K562 (cell line): ENCODE measurements around the gene PPWD1. TPM values are rescaled to one million over a fixed set of nuclear protein-coding genes. Genes with fewer than 3 reads are reported as not detected.

Experiments
- ATAC-seq: fragments of 200-7000 bp; cut with Tn5 transposase; 3 replicates; pipeline ENCODE4 v1.9.1; 2020; ENCODE audit warnings: moderate library complexity
- BruUV-seq: library from RNA; stranded (reverse); fragments of 400-500 nt; replicated peaks from 2 replicates; lab custom pipeline; 2021; lab: Mats Ljungman, UMichigan
- CTCF ChIA-PET: fragments of 300-600 bp; formaldehyde crosslinking; extraction: SDS; loops from one replicate; lab custom pipeline; 2021; ENCODE audit warnings: low intra/inter-chr PET ratio; lab: Yijun Ruan, JAX
- POLR2A ChIA-PET: fragments of 300-600, 350-650 bp; sonication (Branson Sonifier 250); formaldehyde crosslinking; extraction: SDS; loops from one replicate; lab custom pipeline; 2021; ENCODE audit warnings: antibody characterized with exemption, inconsistent platforms; lab: Yijun Ruan, JAX
- DNase-seq, 4 experiments: peaks; one replicate each; pipeline versions ENCODE4 v3.0.0 to v3.0.0-alpha.2; 2011 to 2018; ENCODE audit warnings: low spot score in 3 of 4, mixed read lengths in 3 of 4; ENCODE audit errors: extremely low read depth in 1 of 4
- FAIRE-seq: peaks from 2 replicates; lab custom pipeline; 2011; peaks lifted over from hg19 to GRCh38; lab: Jason Lieb, UNC
- H2AFZ ChIP-seq: 2 replicates; pipeline ENCODE4 v1.6.0; 2011; ENCODE audit warnings: low read depth, low read length, control low read depth, inconsistent platforms
- H3K27ac ChIP-seq: fragments of 200-600 bp; 3 replicates; pipeline ENCODE4 v1.8.0; 2011; ENCODE audit warnings: low read depth, mild to moderate bottlenecking, control low read depth, inconsistent platforms, low read length, moderate library complexity, mixed read lengths; ENCODE audit errors: extremely low read depth
- H3K27me3 ChIP-seq, 2 experiments: fragments of 300-600 bp in 1 of 2; 2 replicates in 1 of 2; 3 replicates in 1 of 2; pipeline versions ENCODE4 v1.6.0 to v1.8.0; 2011; ENCODE audit warnings: inconsistent platforms in 2 of 2, low read length in 2 of 2, mild to moderate bottlenecking in 1 of 2, mixed read lengths in 1 of 2, moderate library complexity in 1 of 2; ENCODE audit not compliant: control insufficient read depth in 2 of 2, insufficient read depth in 2 of 2
- H3K36me3 ChIP-seq: fragments of 300-600 bp; 3 replicates; pipeline ENCODE4 v1.8.0; 2011; ENCODE audit warnings: mild to moderate bottlenecking, low read length, inconsistent platforms; ENCODE audit not compliant: control insufficient read depth, insufficient read depth
- H3K4me1 ChIP-seq, 2 experiments: fragments of 200-600 bp in 1 of 2; replicated peaks in 1 of 2; 2 replicates in 1 of 2; 3 replicates in 1 of 2; pipeline versions ENCODE4 v1.5.1 to v1.8.0; 2011; ENCODE audit warnings: inconsistent platforms in 2 of 2, low read length in 2 of 2, mild to moderate bottlenecking in 1 of 2, mixed read lengths in 1 of 2, moderate library complexity in 1 of 2; ENCODE audit not compliant: control insufficient read depth in 2 of 2, insufficient read depth in 2 of 2
- H3K4me2 ChIP-seq: 2 replicates; pipeline ENCODE4 v1.6.1; 2011; ENCODE audit warnings: low read length, control low read depth, inconsistent platforms, mixed read lengths; ENCODE audit not compliant: insufficient read depth
- H3K4me3 ChIP-seq: fragments of 200-600 bp; sonication (generic), shearing (Covaris generic); 2 replicates; pipeline ENCODE4 v1.5.1; 2016; ENCODE audit warnings: control low read depth, inconsistent platforms
- H3K79me2 ChIP-seq: fragments of 200-600 bp; 3 replicates; pipeline ENCODE4 v1.8.0; 2011; ENCODE audit warnings: low read length, inconsistent platforms; ENCODE audit not compliant: control insufficient read depth, insufficient read depth
- H3K9ac ChIP-seq, 2 experiments: 2 replicates each; pipeline versions ENCODE4 v1.6.0 to v1.6.1; 2011; ENCODE audit warnings: low read depth in 2 of 2, low read length in 2 of 2, control low read depth in 1 of 2, inconsistent platforms in 1 of 2, mild to moderate bottlenecking in 1 of 2, mixed read lengths in 1 of 2; ENCODE audit not compliant: insufficient read depth in 1 of 2
- H3K9me1 ChIP-seq: one replicate; pipeline ENCODE4 v1.6.0; 2011; ENCODE audit warnings: inconsistent platforms, mild to moderate bottlenecking, low read length, moderate library complexity; ENCODE audit not compliant: control insufficient read depth, insufficient read depth
- H3K9me3 ChIP-seq: replicated peaks from 2 replicates; pipeline ENCODE4 v1.5.1; 2011; ENCODE audit warnings: low read depth, low read length, inconsistent platforms; ENCODE audit not compliant: control insufficient read depth, insufficient read depth
- H4K20me1 ChIP-seq: replicated peaks from 2 replicates; pipeline ENCODE4 v1.6.1; 2011; ENCODE audit warnings: low read length, inconsistent platforms, mixed read lengths; ENCODE audit not compliant: control insufficient read depth, insufficient read depth
- BACH1 ChIP-seq: fragments of 200-800 bp; sonication (Bioruptor generic); IDR thresholded peaks from 2 replicates; pipeline ENCODE4 v1.6.1; 2016; ENCODE audit warnings: missing genetic modification characterization, missing compliant biosample characterization
- MECOM ChIP-seq: fragments of 250-450 bp; sonication (Bioruptor Pico); IDR thresholded peaks from 2 replicates; pipeline ENCODE4 v1.8.0; 2022; ENCODE audit warnings: inconsistent platforms
- NCOA4 ChIP-seq: fragments of 450-650 bp; IDR thresholded peaks from 2 replicates; pipeline ENCODE4 v1.6.1; 2018; ENCODE audit warnings: mild to moderate bottlenecking; ENCODE audit not compliant: partially characterized antibody
- RUNX1 ChIP-seq: sonication (generic); IDR thresholded peaks from 2 replicates; pipeline ENCODE4 v1.6.1; 2016; ENCODE audit warnings: antibody characterized with exemption, low read depth
- SUPT5H ChIP-seq: fragments of 450-650 bp; IDR thresholded peaks from 2 replicates; pipeline ENCODE4 v1.6.1; 2016
- ZNF24 ChIP-seq: fragments of 450-650 bp; IDR thresholded peaks from 2 replicates; pipeline ENCODE4 v1.6.1; 2016
- WGBS: fragments of 100-300 bp; shearing (Covaris generic); methylation state at CpG from one replicate; pipeline ENCODE4 v1.1.6; 2016; ENCODE audit warnings: low coverage, mixed read lengths; ENCODE audit not compliant: insufficient coverage; ENCODE audit errors: missing lambda C conversion rate; 5-methylcytosine and 5-hydroxymethylcytosine counted together
- in situ Hi-C: fragments of 300-500 bp; cut with MboI; formaldehyde crosslinking; loops from 4 replicates; pipeline ENCODE4 v1.15.0; 2018; ENCODE audit warnings: inconsistent platforms, mixed read lengths
- intact Hi-C: fragments of 100-400 bp; cut with micrococcal nuclease; formaldehyde crosslinking; loops from 2 replicates; pipeline ENCODE4 v1.14.2; 2022
- polyA plus RNA-seq, 8 experiments: library from polyadenylated mRNA; depleted of rRNA in 4 of 8; stranded (reverse) in 5 of 8; unstranded in 3 of 8; fragments of >200 nt; fragmentation: Nextera tagmentation in 2 of 8; fragmentation: Illumina TruSeq in 1 of 8; extraction: Ambion mirVana in 2 of 8; extraction: Trizol in 1 of 8; gene quantifications; 2 replicates each; pipeline versions ENCODE4 v1.2.1 to v1.2.3, GENCODE V29; 2011 to 2014; ENCODE audit warnings: inconsistent platforms in 1 of 8, missing spikeins in 1 of 8
- total RNA-seq, 7 experiments: library from RNA; depleted of rRNA in 6 of 7; stranded (reverse); fragments of >200 nt in 6 of 7; fragmentation: Illumina TruSeq in 2 of 7; extraction: Trizol in 2 of 7; gene quantifications; 2 replicates each; pipeline versions ENCODE4 v1.2.1 to v1.2.3, GENCODE V29; 2011 to 2021; ENCODE audit warnings: low replicate concordance in 1 of 7
- TF ChIP-seq, protein P1 (sequence below): sonication (generic); formaldehyde crosslinking; IDR thresholded peaks from 2 replicates; pipeline ENCODE4 v1.8.1; 2022; ENCODE audit warnings: missing genetic modification reagents
- TF ChIP-seq, protein P2 (sequence below): fragments of 250-450 bp; sonication (Bioruptor Pico); IDR thresholded peaks from 2 replicates; pipeline ENCODE4 v1.8.0; 2022; ENCODE audit warnings: inconsistent platforms
- TF ChIP-seq, protein P3 (sequence below): fragments of 450-650 bp; IDR thresholded peaks from 2 replicates; pipeline ENCODE4 v1.6.1; 2016; ENCODE audit warnings: low read depth
- TF ChIP-seq, protein P4 (sequence below): sonication (generic); formaldehyde crosslinking; IDR thresholded peaks from 2 replicates; pipeline ENCODE4 v1.9.0; 2022; ENCODE audit warnings: mild to moderate bottlenecking, missing genetic modification reagents

PPWD1 gene
- total and polyA plus RNA-seq, 9 of the 15 experiments (the other 6 are each of a cell fraction or from before 2014, with no cell fraction given): 24.1 to 89.2 (median 51.4) TPM

DNA sequence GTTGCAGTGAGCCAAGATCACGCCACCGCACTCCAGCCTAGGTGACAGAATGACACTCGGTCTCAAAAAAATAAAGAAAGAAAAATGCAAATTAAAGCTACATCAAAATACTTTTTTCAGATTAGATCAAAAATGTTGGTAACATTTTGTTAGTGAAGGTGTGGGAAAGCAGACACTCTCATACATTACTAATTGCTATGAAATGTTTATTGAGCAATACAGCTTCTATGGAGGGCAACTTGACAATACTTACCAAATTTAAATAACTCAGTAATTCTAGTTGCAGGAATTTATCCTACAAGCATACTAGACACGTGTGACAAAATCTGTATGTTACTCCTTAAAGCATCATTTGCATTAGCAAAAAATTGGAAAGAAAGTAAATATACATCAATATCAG, 56.9 kb downstream of the PPWD1 start:
- H3K27me3 ChIP-seq: no peaks in the 10 kb centered on the region
- H3K9me1 ChIP-seq: no peaks in the 10 kb centered on the region
- H3K27ac ChIP-seq: no peak overlapping the region
- intact Hi-C loops: loop anchor here (10.0 kb wide), 1 partner anchor 305 kb away; the partner anchor contains the start of gene ERBIN
- no peak overlapping the region for H3K4me3 ChIP-seq
- peaks cover 6% of the 10 kb centered on the region; the same call in 2 of the 3 replicates for H3K36me3 ChIP-seq
- CTCF ChIA-PET: no interaction called here
- DNase-seq (no peak), FAIRE-seq (no peak), ATAC-seq (no peak)
- no peak overlapping the region for H3K4me2 ChIP-seq
- H3K4me1 ChIP-seq: peaks cover 6 to 7% of the 10 kb centered on the region in 2 experiments
- H3K79me2 ChIP-seq: peaks cover 42% of the 10 kb centered on the region
- WGBS: 77% methylated on average over 4 of the region's 4 CpGs
- no peaks in the 10 kb centered on the region for H3K9me3 ChIP-seq
- H2AFZ ChIP-seq: no peak overlapping the region
- H3K9ac ChIP-seq: no peak overlapping the region
- BruUV-seq: no TSS peak
- in situ Hi-C loops: no loop called here
- TF ChIP-seq SUPT5H: no peak
- TF ChIP-seq, protein P1, sequence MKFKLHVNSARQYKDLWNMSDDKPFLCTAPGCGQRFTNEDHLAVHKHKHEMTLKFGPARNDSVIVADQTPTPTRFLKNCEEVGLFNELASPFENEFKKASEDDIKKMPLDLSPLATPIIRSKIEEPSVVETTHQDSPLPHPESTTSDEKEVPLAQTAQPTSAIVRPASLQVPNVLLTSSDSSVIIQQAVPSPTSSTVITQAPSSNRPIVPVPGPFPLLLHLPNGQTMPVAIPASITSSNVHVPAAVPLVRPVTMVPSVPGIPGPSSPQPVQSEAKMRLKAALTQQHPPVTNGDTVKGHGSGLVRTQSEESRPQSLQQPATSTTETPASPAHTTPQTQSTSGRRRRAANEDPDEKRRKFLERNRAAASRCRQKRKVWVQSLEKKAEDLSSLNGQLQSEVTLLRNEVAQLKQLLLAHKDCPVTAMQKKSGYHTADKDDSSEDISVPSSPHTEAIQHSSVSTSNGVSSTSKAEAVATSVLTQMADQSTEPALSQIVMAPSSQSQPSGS (CRISPR knock-in tag): no peak
- TF ChIP-seq, protein P2, sequence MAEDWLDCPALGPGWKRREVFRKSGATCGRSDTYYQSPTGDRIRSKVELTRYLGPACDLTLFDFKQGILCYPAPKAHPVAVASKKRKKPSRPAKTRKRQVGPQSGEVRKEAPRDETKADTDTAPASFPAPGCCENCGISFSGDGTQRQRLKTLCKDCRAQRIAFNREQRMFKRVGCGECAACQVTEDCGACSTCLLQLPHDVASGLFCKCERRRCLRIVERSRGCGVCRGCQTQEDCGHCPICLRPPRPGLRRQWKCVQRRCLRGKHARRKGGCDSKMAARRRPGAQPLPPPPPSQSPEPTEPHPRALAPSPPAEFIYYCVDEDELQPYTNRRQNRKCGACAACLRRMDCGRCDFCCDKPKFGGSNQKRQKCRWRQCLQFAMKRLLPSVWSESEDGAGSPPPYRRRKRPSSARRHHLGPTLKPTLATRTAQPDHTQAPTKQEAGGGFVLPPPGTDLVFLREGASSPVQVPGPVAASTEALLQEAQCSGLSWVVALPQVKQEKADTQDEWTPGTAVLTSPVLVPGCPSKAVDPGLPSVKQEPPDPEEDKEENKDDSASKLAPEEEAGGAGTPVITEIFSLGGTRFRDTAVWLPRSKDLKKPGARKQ (CRISPR knock-in tag): no peak
- TF ChIP-seq, protein P3, sequence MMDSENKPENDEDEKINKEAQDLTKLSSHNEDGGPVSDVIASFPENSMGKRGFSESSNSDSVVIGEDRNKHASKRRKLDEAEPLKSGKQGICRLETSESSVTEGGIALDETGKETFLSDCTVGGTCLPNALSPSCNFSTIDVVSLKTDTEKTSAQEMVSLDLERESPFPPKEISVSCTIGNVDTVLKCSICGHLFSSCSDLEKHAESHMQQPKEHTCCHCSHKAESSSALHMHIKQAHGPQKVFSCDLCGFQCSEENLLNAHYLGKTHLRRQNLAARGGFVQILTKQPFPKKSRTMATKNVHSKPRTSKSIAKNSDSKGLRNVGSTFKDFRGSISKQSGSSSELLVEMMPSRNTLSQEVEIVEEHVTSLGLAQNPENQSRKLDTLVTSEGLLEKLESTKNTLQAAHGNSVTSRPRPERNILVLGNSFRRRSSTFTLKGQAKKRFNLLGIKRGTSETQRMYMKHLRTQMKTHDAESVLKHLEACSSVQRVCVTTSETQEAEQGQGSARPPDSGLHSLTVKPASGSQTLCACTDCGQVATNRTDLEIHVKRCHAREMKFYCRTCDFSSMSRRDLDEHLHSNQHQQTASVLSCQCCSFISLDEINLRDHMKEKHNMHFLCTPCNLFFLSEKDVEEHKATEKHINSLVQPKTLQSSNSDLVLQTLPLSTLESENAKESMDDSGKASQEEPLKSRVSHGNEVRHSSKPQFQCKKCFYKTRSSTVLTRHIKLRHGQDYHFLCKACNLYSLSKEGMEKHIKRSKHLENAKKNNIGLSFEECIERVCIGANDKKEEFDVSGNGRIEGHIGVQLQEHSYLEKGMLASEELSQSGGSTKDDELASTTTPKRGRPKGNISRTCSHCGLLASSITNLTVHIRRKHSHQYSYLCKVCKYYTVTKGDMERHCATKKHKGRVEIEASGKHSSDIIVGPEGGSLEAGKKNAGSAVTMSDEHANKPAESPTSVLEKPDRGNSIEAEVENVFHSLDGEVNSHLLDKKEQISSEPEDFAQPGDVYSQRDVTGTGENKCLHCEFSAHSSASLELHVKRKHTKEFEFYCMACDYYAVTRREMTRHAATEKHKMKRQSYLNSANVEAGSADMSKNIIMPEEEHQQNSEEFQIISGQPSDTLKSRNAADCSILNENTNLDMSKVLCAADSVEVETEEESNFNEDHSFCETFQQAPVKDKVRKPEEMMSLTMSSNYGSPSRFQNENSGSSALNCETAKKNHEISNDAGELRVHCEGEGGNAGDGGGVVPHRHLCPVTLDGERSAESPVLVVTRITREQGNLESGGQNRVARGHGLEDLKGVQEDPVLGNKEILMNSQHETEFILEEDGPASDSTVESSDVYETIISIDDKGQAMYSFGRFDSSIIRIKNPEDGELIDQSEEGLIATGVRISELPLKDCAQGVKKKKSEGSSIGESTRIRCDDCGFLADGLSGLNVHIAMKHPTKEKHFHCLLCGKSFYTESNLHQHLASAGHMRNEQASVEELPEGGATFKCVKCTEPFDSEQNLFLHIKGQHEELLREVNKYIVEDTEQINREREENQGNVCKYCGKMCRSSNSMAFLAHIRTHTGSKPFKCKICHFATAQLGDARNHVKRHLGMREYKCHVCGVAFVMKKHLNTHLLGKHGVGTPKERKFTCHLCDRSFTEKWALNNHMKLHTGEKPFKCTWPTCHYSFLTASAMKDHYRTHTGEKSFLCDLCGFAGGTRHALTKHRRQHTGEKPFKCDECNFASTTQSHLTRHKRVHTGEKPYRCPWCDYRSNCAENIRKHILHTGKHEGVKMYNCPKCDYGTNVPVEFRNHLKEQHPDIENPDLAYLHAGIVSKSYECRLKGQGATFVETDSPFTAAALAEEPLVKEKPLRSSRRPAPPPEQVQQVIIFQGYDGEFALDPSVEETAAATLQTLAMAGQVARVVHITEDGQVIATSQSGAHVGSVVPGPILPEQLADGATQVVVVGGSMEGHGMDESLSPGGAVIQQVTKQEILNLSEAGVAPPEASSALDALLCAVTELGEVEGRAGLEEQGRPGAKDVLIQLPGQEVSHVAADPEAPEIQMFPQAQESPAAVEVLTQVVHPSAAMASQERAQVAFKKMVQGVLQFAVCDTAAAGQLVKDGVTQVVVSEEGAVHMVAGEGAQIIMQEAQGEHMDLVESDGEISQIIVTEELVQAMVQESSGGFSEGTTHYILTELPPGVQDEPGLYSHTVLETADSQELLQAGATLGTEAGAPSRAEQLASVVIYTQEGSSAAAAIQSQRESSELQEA: no peak
- no peak for TF ChIP-seq BACH1 (tag)
- no peak for TF ChIP-seq RUNX1
- TF ChIP-seq MECOM (CRISPR knock-in tag): no peak
- TF ChIP-seq, protein P4, sequence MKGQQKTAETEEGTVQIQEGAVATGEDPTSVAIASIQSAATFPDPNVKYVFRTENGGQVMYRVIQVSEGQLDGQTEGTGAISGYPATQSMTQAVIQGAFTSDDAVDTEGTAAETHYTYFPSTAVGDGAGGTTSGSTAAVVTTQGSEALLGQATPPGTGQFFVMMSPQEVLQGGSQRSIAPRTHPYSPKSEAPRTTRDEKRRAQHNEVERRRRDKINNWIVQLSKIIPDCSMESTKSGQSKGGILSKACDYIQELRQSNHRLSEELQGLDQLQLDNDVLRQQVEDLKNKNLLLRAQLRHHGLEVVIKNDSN (CRISPR knock-in tag): no peak
- no peak for TF ChIP-seq NCOA4
- TF ChIP-seq ZNF24: no peak
- H4K20me1 ChIP-seq: no peaks in the 10 kb centered on the region
- POLR2A ChIA-PET: no interaction called here
